Ammon's horn (tissue), 1 donor: Measurements from ENCODE around the gene ENPP7.

Experiments used
- DNase-seq: peaks from one replicate; pipeline ENCODE4 v3.0.0-alpha.2; 2016; ENCODE audit warnings: low spot score

Gene ENPP7

DNA sequence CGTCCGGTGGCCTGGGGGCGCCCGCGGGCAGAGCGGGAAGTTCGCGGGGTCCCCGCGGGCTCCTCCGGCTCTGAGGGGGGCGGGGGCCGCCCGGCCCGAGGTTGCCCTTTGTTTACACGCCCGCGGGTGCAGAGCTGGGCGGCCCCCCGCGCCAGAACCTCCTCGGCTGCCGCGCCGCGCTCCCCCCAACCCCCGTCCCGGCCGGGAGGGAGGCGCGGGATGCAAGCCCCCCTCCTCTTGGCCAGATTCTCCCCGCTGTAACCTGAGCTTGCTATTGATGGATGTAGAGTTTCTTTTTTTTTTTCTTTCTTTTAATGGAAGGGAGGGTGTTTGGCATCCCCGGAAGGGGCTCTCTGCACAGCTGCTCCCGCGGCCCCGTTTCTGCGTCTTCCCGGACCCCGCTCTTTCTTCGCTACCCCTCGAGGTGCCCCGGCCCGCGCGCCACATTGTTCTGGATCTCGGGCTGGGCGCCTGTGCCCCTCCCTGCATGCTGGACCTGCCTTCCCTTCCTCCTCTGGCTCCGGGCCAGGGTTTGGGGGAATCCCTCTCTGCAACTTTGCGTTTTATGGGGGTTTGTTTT lies 47.9 kb downstream of the ENPP7 start:
- DNase-seq, result no peak

- DNase-seq, result no peak
These were observed 48.4 kb downstream of the ENPP7 start for GRCh38 chr17:79779084-79779529.

- no peak for DNase-seq
These were observed 49.1 kb downstream of the ENPP7 start for GRCh38 chr17:79779661-79780365.

DNA sequence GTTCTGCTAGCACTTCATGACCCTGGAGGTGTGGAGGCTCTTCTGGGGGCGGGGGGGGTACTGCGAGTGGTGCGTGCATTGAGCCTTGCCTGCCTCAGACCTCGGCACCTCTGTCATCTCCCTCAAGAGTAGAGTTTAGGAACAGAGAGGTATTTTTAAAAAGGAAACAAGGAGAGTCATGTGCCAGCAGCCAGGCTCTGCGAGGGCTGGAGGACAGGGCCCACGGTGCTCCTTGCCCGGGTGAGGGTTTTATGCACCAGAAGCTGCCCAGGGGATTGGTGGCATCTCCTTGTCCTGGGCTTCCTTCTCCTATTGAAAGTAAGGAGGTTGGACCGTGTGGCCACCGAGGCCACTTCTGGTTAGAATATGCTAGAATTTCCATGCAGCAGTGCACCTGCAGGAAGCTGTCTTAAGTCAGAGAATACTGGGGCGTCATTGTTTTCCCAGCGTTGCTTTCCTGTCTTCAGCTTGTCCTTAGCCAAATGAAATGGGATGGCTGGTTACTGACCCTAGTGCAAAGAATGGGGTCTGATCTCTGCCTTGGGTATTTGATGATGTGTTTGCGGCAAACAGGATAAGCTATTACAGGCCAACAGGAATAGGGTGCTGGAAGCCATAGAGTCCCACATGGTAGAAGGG lies 50.4 kb downstream of the ENPP7 start:
- DNase-seq, result no peak

GRCh38 chr17:79781736-79782575 lies 51.2 kb downstream of the ENPP7 start:
- no peak for DNase-seq

- no peak for DNase-seq
These were observed 53.1 kb downstream of the ENPP7 start for GRCh38 chr17:79783891-79784290.

DNA sequence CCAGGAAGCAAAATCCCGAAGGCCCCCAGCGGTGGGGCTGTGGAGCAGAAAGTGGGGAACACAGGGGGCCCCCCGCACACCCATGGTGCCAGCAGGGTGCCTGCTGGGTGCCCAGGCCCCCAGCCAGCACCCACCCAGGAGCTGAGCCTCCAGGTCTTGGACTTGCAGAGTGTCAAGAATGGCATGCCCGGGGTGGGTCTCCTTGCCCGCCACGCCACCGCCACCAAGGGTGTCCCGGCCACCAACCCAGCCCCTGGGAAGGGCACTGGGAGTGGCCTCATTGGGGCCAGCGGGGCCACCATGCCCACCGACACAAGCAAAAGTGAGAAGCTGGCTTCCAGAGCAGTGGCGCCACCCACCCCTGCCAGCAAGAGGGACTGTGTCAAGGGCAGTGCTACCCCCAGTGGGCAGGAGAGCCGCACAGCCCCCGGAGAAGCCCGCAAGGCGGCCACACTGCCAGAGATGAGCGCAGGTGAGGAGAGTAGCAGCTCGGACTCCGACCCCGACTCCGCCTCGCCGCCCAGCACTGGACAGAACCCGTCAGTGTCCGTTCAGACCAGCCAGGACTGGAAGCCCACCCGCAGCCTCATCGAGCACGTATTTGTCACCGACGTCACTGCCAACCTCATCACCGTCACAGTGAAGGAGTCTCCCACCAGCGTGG lies 53.7 kb downstream of the ENPP7 start:
- DNase-seq, result no peak

DNA sequence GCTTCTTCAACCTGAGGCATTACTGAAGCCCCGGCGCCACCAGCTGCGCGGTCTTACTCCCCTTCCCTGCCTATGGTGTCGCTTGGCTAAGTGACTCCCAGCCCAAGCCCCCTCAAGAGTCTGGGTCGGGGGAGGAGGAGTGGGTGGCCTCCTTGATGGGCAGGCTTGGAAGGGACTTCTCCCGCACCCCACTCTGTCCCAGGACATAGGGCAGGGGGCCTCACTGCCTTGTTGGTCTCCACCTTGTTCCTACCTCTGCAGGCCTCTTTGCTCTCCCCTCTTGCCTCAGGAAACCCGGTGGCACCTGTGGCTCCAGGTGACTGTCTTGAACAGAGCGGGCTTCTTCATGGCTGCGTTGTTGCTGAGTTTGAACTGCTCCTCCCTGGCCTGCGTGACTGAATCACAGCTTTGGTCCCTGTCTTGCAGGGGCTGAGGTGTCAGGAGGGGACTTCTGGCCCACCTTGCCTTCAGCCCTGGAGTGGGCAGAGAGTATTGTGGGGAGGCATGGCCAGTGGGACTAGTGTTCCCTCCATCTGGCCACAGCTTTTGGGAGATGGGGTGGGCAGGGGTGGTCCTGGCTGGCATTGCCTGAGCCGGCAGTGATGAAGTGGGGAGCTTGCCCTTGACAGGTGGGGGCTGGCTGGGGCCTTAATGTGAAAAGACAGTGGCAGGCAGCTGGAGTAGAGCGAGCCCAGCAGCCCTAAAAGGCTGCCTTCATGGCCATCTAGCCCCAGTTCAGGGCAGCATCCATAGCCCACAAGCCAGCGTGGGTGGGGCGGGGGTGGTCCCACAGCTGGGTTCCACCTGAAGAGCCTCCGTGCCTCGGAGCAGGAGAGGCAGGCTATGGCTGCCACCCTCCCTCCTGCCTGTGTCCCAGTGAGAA lies 54.5 kb downstream of the ENPP7 start:
- DNase-seq, result no peak

DNA sequence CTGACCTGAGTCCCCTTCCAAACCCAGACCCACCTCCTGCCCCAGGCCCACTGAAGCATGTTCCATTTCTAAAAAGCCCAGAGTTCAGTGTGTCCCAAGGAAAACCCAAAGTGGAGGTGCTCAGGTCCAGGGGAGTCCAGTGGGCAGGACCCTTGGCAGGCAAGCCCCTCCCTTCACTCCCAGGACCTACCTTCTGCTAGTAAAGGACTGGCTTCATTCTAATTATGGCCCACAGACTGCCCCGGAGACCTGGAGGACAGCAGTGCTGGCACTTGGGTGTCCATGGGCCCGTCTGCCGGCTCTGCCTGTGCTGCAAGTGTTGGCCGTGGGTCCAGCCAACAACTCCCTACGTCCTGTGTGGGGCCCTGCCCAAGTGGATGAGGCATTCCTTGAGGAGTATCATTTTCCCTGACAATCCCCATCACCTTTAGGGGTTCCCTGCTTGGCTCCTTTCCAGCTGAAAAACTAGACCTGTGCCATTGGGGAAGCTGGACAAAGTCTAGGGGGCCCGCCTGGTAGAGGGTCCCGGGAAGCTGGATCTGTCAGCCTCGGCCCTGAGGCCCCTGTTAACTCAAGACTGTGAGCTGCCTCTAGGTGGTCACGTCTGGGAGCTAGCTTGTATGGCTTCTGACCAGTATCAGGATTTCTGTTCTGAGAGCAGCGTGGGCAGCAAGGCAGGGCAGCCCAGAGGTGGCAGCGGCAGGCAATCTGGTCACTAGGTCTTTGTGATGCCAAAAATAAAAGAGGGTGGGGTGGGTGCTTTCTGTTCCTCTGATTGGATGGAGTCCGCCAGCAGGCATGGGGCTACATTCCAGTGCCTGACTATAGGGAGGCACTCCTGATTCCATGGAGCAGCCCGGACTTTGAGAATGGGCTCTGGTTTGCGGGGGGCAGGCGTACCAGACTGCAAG lies 55.4 kb downstream of the ENPP7 start:
- DNase-seq, result no peak

- peak; percentile 67 for DNase-seq
These were observed 56.3 kb downstream of the ENPP7 start for GRCh38 chr17:79786930-79787643.

DNA sequence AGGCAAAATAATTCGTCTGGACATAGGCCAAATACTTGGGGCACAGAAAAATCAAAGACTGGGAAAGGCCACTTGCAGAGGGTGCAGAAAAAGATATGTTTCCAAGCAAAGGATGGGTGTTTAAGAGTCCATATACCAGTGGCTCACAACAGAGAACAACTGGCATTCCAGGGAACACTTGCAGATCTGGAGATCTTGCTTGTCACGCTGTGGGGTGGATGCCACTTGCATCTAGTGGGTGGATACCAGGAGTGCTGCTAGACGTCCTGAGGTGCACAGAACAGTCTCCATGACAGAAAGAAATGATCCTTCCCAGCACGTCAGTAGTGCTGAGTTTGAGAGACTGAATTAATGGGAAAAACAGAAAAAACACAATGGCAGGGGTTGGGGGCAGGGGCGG lies 57.7 kb downstream of the ENPP7 start:
- DNase-seq, result no peak

DNA sequence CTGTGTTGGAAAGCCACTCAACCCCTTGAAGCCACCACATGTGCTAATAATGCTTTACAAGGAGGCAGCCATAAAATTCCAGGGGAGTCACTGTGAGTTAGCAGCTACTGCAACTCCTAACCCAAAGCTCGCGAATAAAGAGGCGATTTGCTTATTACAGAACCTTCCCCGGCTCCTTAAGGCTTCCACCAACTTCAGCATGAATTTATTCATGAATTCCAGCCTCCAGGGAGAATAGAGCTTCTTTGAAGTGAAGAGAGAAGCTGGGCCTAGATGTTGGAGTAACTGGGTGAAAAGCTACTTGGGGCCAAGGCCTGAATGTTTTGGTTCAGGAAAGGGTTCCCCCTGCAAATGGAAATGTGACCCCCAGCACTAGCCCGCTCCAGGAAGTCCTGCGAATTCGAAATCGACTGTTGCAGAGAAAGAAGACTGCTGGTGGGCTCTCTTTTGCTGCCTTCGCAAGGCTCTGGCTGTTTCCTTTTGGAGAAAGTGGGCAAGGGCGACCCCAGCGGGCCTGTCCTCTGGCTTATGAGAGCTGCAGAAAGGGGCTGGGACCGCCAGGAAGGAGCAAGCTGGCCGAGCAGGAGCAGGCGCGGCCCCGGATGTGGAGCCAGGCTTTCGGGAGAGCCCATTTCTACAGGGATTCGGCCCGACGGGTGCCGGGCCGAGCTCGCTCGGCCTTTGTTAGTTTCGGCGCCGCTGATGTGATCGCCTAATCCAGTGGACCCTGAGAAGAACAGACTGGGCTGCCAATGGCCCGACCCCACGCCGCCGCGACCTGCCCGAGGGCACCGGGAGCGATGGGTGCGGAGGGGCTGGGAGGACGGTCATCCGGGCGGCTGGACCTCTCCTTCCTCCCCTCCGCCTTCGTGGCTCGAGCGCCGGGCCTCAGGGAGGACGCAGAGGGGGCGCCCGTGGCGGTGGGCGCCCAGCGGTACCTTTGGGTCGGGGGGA lies 58.5 kb downstream of the ENPP7 start:
- DNase-seq, result no peak

DNA sequence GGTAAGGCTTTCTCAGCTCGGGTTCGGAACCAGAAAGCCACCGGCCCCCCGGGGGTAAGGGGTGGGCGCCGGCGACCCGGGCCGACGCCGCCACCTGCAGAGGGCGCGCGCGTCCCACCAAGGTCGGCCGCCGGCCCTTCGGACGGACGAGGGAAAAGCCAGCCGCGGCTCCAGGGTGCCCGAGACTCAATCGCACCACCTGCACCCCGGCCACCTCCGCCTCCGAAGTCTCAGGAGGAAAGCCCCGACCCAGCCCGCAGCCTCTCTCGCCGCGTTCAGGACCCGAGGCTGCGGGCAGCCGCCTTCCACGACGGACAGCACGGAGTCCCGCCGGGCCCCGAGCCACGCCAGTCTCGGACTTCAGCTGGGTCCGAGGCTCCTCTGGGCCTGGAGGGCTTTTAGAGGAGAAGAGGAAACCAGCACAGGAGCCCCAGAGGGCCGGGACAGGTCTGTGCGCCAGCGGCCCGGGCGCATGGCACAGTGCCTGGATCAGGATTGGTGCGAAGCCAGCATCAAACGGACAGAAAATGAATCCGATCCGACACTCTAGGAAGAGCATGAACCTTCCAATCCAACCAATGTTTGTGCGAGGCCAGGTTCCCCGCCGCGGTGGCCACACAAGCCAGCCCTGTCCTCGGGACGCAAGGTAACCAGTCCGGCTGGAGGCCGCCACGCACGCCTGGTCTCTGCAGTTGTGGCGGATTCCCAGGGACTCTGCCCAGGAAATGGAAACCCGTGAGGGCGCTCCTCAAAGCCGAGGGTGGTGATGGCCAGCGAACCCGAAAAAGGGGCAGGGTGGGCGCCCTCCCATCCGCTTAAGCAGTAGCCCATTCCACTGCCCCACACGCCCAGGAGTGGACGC lies 59.4 kb downstream of the ENPP7 start:
- DNase-seq, result peak; percentile 43

- no peak for DNase-seq
These were observed 60.3 kb downstream of the ENPP7 start for GRCh38 chr17:79790805-79791734.

DNA sequence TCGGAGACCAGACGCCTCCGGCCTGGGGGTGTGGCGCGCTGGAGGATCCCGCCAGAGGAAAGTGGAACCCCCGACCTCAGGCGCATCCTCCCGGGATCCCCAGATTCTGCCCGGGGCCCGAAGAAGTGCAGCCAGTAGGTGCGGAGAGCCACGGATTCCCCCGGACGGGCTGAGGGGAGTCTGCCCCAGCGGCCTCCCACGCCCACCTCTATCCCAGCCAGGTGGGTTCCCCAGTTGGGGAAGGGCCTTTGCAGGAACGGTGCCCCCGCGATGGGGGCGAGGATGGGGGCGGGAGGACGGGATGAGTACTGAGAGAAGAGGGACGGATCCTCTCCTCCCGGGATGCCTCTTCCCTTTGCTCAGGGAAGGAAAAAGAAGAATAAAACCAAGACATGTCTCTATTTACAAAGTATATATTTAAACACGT lies 61.0 kb downstream of the ENPP7 start:
- DNase-seq, result no peak
